ENCODE results near the gene FAM118A. TPM values are rescaled to one million over a fixed set of nuclear protein-coding genes. Genes with fewer than 3 reads are reported as not detected.
A peak's percentile ranks its signal among the peaks of the same experiment; 100 is the strongest.

Gene FAM118A
- 805 and 856 TPM in 2 replicates for total RNA-seq (2011; cell fraction: chromatin; rRNA removed; ENCODE audit: low replicate concordance)
- 514 and 529 TPM in 2 replicates for total RNA-seq (2011; cell fraction: nucleolus; rRNA removed)
- total RNA-seq (2011; cell fraction: nucleoplasm; rRNA removed): 508 and 540 TPM in 2 replicates
- 54.2 and 59.8 TPM in 2 replicates for total RNA-seq (2014; rRNA removed)
- 51.1 and 59.4 TPM in 2 replicates for total RNA-seq (2014; rRNA removed; fragmentation: Illumina TruSeq; extraction: Trizol)
- total RNA-seq (2015; rRNA removed; fragmentation: Illumina TruSeq; extraction: Trizol): 54.9 and 57.5 TPM in 2 replicates
- 63.0 and 72.9 TPM in 2 replicates for total RNA-seq (2021)
- 205 and 223 TPM in 2 replicates for polyA plus RNA-seq (2011; rRNA removed)
- 71.6 and 100.0 TPM in 2 replicates for polyA plus RNA-seq (2011; cell fraction: cytosol; rRNA removed)
- 633 and 866 TPM in 2 replicates for polyA plus RNA-seq (2011; cell fraction: nucleus; rRNA removed)
- 85.2 and 154 TPM in 2 replicates for polyA plus RNA-seq (2012)
- 71.2 and 76.9 TPM in 2 replicates for polyA plus RNA-seq (2014; fragmentation: Illumina TruSeq; extraction: Trizol)
- 10 to 100 TPM; 17.0 to 19.7 TPM for polyA plus RNA-seq (2014; fragmentation: Nextera tagmentation; extraction: Ambion mirVana)
- polyA plus RNA-seq (2014; rRNA removed): 122 and 150 TPM in 2 replicates
- 49.8 and 57.6 TPM in 2 replicates for polyA minus RNA-seq (2011; rRNA and poly(A)+ RNA removed)
- polyA minus RNA-seq (2011; cell fraction: cytosol; rRNA and poly(A)+ RNA removed): 30.9 and 31.2 TPM in 2 replicates
- polyA minus RNA-seq (2011; cell fraction: nucleus; rRNA and poly(A)+ RNA removed): 105 and 107 TPM in 2 replicates
- Bru-seq, nascent RNA: percentile 86 among the genes with signal in this experiment
- percentile 85 among the genes with signal in this experiment for BruChase-seq, experiment 1, labeled RNA remaining after a 2-hour chase
- BruChase-seq, experiment 2, labeled RNA remaining after a 6-hour chase: percentile 89 among the genes with signal in this experiment
- long read RNA-seq, experiment 1, transcript FAM118A-211 (4 exons, 756 nt): major isoform, 19 of 285 reads
- long read RNA-seq, experiment 1, transcript FAM118A-205 (9 exons, 1,776 nt): minor isoform, 10 of 285 reads
- long read RNA-seq, experiment 1, partial matches to known transcripts: 57 of 285 reads
- long read RNA-seq, experiment 1, other reads (novel, unspliced or antisense): 198 of 285 reads
- long read RNA-seq, experiment 2, transcript FAM118A-205 (9 exons, 1,776 nt): major isoform, 7 of 23 reads
- long read RNA-seq, experiment 2, partial matches to known transcripts: 3 of 23 reads
- long read RNA-seq, experiment 2, other reads (novel, unspliced or antisense): 13 of 23 reads
- long read RNA-seq, experiment 3, partial matches to known transcripts: 1 of 17 reads
- long read RNA-seq, experiment 3, other reads (novel, unspliced or antisense): 14 of 17 reads

DNA sequence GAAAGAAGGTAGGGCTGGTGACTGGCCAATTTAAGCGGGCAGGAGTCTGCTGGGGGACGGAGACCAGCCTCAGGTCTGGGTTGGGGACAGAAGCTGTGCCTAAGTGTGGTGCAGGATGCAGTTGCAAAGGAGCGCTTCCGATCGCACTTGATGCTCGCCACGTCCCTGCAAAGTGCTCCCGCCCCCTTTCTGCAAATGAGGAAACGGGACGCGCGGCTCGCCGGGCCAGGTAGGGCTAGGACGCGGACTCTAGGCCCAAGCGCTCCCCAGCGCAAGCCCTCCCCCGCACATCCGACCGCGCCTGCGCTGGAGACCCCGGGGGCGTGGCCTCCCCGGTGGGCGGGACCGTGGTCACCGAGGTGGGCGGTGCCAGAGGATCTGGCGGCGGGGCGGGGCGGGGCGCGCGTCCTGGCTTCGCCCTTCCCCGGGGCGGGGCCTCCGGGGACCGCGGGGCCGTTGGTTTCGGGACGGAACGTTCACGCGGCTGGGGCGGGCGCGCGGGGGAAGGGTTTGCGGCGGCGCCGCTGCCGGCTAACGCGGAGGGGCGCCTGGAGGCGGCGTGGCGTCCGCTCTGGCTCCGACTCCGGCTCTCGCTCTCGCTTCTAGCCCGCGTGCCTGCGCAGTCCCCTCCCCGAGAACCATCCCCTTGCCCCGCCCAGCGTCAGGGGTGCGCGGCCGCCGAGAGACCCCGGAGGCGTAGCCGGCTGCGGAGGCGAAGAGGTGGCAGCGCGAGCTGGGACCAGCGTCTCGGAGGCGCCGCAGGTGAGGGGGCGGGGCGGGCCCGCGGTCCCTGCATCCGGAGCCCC, at the start of gene FAM118A:
TSS of gene FAM118A (plus strand) at position 513 of the 806 bp plus-strand sequence. CDS start 12,446 bp downstream, outside the sequence.
- POLR2A ChIA-PET: interaction anchor here (0.6 kb wide), 1 partner anchor 1364 kb away, joined by 3 read pairs; no protein-coding TSS in a partner anchor
- CTCF ChIA-PET (ENCODE audit: low intra/inter-chr PET ratio): no interaction called here
- Histone ChIP-seq H3K4me1 (replicated peaks in 1 of 2; ENCODE audit: control insufficient read depth in 2 of 2, insufficient read depth in 2 of 2, low read length in 2 of 2) (peaks cover 35 to 36% of the 10 kb centered on the region in 2 experiments; a peak in 4 of 5 replicates), H4K20me1 (replicated peaks; ENCODE audit: control insufficient read depth, insufficient read depth, low read length) (no peaks in the 10 kb centered on the region), H3K4me2 (ENCODE audit: insufficient read depth, low read length) (peak within 1 kb of the TSS; percentile 81), H2AFZ (ENCODE audit: low read depth, low read length) (peak within 1 kb of the TSS; percentile 95), H3K4me3 (peak within 1 kb of the TSS; percentile 81), H3K79me2 (ENCODE audit: control insufficient read depth, insufficient read depth, low read length) (peaks cover 46% of the 10 kb centered on the region), H3K9me1 (ENCODE audit: control insufficient read depth, insufficient read depth, low read length) (no peaks in the 10 kb centered on the region), H3K36me3 (ENCODE audit: control insufficient read depth, insufficient read depth, low read length) (peaks cover 12% of the 10 kb centered on the region; the same call in 2 of the 3 replicates), H3K27me3 (ENCODE audit: control insufficient read depth in 2 of 2, insufficient read depth in 2 of 2, low read length in 2 of 2) (no peaks in the 10 kb centered on the region), H3K9me3 (replicated peaks; ENCODE audit: control insufficient read depth, insufficient read depth, low read depth, low read length) (no peaks in the 10 kb centered on the region), H3K9ac (ENCODE audit: insufficient read depth in 1 of 2, low read depth in 2 of 2, low read length in 2 of 2) (peak within 1 kb of the TSS; percentile 64 to 95), H3K27ac (ENCODE audit: extremely low read depth, low read depth, low read length) (peak within 1 kb of the TSS; percentile 76)
- ATAC-seq: peak; percentile 87
- no TSS peak for BruUV-seq (replicated peaks)
- peak; percentile 78 for FAIRE-seq
- intact Hi-C loops (cut with micrococcal nuclease) (no loop called here), in situ Hi-C loops (cut with MboI) (no loop called here)
- DNase-seq (ENCODE audit: extremely low read depth in 1 of 4, low spot score in 3 of 4): peak; percentile 91 to 94 (median 92)
- 0% methylated on average over 19 of the region's 95 CpGs for WGBS (ENCODE audit: insufficient coverage, low coverage, missing lambda C conversion rate)
- TF ChIP-seq GATAD2B (IDR thresholded peaks at IDR 0.05; ENCODE audit: borderline replicate concordance) (peak; percentile 61; the same call in 1 of the 2 replicates), FOS (IDR thresholded peaks at IDR 0.05; ENCODE audit: extremely low read depth, insufficient read length) (no peak), ZBTB7A (IDR thresholded peaks at IDR 0.05; ENCODE audit: borderline replicate concordance, control insufficient read depth, low read depth, low read length) (peak; percentile 42; the same call in 1 of the 2 replicates), POLR2B (IDR thresholded peaks at IDR 0.05; ENCODE audit: low read depth, partially characterized antibody) (peak; percentile 40), HDAC1 (IDR thresholded peaks at IDR 0.05) (peak in 1 of 2 experiments; percentile 64; a peak in 2 of 4 replicates), MECOM (CRISPR knock-in tag; IDR thresholded peaks at IDR 0.05) (no peak), KAT8 (IDR thresholded peaks at IDR 0.05; ENCODE audit: low read depth) (no peak), SIN3A (IDR thresholded peaks at IDR 0.05; ENCODE audit: borderline replicate concordance in 2 of 2, control insufficient read depth in 1 of 2, low read depth in 2 of 2, low read length in 2 of 2) (peak; percentile 77 to 86; a peak in 2 of 4 replicates)

All from K562 (cell line).